Liver (tissue), 3 donors: ENCODE measurements around the gene PRKD1.

ENCODE experiments used
- HNF4A ChIP-seq, 2 donors: conservative IDR thresholded peaks; 2 replicates each; pipeline ENCODE4 v1.6.1; 2016; ENCODE audit warnings: antibody characterized with exemption in 2 of 2, mild to moderate bottlenecking in 2 of 2
- TF ChIP-seq, protein P1 (sequence below): fragments of 150-350 bp; IDR thresholded peaks from 2 replicates; pipeline ENCODE4 v1.5.1; 2017; ENCODE audit warnings: improper control_type of control experiment, low read depth, low read length; ENCODE audit not compliant: missing input control
- TF ChIP-seq, protein P2 (sequence below): IDR thresholded peaks from 2 replicates; pipeline ENCODE4 v1.6.1; 2016; ENCODE audit warnings: antibody characterized with exemption
- TF ChIP-seq, protein P3 (sequence below): IDR thresholded peaks from 2 replicates; pipeline ENCODE4 v1.6.1; 2016; ENCODE audit warnings: antibody characterized with exemption
- donor health status: healthy.
- donor health status: healthy.

DNA sequence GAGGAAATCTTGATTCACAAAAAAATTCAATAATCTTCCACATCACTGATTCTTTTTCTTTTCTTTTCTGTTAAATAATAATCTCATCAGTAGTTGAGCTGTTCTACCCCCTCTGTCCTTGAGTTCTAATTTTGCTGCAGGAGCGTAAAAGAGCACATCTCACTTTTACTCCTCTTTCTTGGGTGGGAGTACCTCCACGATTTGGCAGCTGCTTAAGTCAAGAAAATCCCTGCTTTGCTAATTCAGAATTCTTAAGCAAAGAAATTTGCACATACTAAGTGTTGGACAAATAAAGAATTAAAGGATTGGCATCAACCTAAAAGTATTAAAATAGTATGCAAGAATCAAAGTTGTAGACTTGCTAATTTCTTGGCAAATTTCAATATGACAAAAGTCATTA, 128.8 kb downstream of the PRKD1 start:
- no peak for TF ChIP-seq HNF4A (conservative IDR thresholded peaks at IDR 0.05)
- TF ChIP-seq, protein P1, sequence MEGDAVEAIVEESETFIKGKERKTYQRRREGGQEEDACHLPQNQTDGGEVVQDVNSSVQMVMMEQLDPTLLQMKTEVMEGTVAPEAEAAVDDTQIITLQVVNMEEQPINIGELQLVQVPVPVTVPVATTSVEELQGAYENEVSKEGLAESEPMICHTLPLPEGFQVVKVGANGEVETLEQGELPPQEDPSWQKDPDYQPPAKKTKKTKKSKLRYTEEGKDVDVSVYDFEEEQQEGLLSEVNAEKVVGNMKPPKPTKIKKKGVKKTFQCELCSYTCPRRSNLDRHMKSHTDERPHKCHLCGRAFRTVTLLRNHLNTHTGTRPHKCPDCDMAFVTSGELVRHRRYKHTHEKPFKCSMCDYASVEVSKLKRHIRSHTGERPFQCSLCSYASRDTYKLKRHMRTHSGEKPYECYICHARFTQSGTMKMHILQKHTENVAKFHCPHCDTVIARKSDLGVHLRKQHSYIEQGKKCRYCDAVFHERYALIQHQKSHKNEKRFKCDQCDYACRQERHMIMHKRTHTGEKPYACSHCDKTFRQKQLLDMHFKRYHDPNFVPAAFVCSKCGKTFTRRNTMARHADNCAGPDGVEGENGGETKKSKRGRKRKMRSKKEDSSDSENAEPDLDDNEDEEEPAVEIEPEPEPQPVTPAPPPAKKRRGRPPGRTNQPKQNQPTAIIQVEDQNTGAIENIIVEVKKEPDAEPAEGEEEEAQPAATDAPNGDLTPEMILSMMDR: no peak
- TF ChIP-seq, protein P2, sequence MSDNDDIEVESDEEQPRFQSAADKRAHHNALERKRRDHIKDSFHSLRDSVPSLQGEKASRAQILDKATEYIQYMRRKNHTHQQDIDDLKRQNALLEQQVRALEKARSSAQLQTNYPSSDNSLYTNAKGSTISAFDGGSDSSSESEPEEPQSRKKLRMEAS: no peak
- TF ChIP-seq, protein P3, sequence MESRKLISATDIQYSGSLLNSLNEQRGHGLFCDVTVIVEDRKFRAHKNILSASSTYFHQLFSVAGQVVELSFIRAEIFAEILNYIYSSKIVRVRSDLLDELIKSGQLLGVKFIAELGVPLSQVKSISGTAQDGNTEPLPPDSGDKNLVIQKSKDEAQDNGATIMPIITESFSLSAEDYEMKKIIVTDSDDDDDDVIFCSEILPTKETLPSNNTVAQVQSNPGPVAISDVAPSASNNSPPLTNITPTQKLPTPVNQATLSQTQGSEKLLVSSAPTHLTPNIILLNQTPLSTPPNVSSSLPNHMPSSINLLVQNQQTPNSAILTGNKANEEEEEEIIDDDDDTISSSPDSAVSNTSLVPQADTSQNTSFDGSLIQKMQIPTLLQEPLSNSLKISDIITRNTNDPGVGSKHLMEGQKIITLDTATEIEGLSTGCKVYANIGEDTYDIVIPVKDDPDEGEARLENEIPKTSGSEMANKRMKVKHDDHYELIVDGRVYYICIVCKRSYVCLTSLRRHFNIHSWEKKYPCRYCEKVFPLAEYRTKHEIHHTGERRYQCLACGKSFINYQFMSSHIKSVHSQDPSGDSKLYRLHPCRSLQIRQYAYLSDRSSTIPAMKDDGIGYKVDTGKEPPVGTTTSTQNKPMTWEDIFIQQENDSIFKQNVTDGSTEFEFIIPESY: no peak
